GM12864 (cell line): ENCODE results near the gene SLAIN1.

Experiments
- DNase-seq: peaks from one replicate; pipeline ENCODE4 v3.0.0-alpha.2; 2011; ENCODE audit warnings: low read depth
- H3K4me3 ChIP-seq: 2 replicates; pipeline ENCODE4 v1.5.1; 2011; ENCODE audit warnings: mild to moderate bottlenecking, low read depth, low read length, control low read depth
- CTCF ChIP-seq: IDR thresholded peaks from 2 replicates; pipeline ENCODE4 v1.5.1; 2011; ENCODE audit warnings: low read depth, mild to moderate bottlenecking, moderate library complexity, low read length, control low read depth, inconsistent platforms; ENCODE audit errors: missing control alignments

The SLAIN1 gene

GRCh38 chr13:77725071-77725470 lies 27.6 kb downstream of the SLAIN1 start:
- TF ChIP-seq CTCF: no peak
- no peak overlapping the region for H3K4me3 ChIP-seq
- no peak for DNase-seq

- no peak overlapping the region for H3K4me3 ChIP-seq
- DNase-seq: no peak
- no peak for TF ChIP-seq CTCF
Observed at GRCh38 chr13:77728265-77729125, 31.0 kb downstream of the SLAIN1 start.

- TF ChIP-seq CTCF: no peak
- peak; percentile 60 for DNase-seq
- peak overlapping the region; percentile 33 for H3K4me3 ChIP-seq
Observed at GRCh38 chr13:77729502-77730221, 32.2 kb downstream of the SLAIN1 start.

- H3K4me3 ChIP-seq: no peak overlapping the region
- TF ChIP-seq CTCF: no peak
- DNase-seq: no peak
Observed at GRCh38 chr13:77730572-77730971, 33.1 kb downstream of the SLAIN1 start.

GRCh38 chr13:77732287-77732686 lies 34.8 kb downstream of the SLAIN1 start:
- DNase-seq: no peak
- no peak overlapping the region for H3K4me3 ChIP-seq
- TF ChIP-seq CTCF: no peak

- DNase-seq: no peak
- TF ChIP-seq CTCF: no peak
- no peak overlapping the region for H3K4me3 ChIP-seq
Observed at GRCh38 chr13:77733674-77734073, 36.2 kb downstream of the SLAIN1 start.
